Esophagus squamous epithelium (tissue), 4 donors: ENCODE measurements around the gene IL1RAPL1.

Source experiments
- CTCF ChIP-seq, 6 experiments: fragments of 450-650 bp in 4 of 6; fragments of 200-600 bp in 2 of 6; sonication (generic) in 2 of 6; IDR thresholded peaks; one replicate each; pipeline ENCODE4 v1.5.1; 2016 to 2019; ENCODE audit warnings: antibody characterized with exemption in 6 of 6, mild to moderate bottlenecking in 4 of 6, moderate library complexity in 4 of 6
- POLR2A ChIP-seq, 4 donors: fragments of 450-650 bp; IDR thresholded peaks; one replicate each; pipeline ENCODE4 v1.6.1; 2017; ENCODE audit warnings: antibody characterized with exemption in 4 of 4, mild to moderate bottlenecking in 4 of 4, moderate library complexity in 3 of 4

GRCh38 chrX:28668957-28669356 lies 81.7 kb downstream of the IL1RAPL1 start:
- TF ChIP-seq POLR2A (IDR thresholded peaks at IDR 0.05) (no peak), CTCF (IDR thresholded peaks at IDR 0.05) (no peak)
